K562 (cell line): Measurements from ENCODE around the gene MID2. TPM values are rescaled to one million over a fixed set of nuclear protein-coding genes. Genes with fewer than 3 reads are reported as not detected.

Experiments
- ATAC-seq: fragments of 200-7000 bp; cut with Tn5 transposase; 3 replicates; pipeline ENCODE4 v1.9.1; 2020; ENCODE audit warnings: moderate library complexity
- BruUV-seq: library from RNA; stranded (reverse); fragments of 400-500 nt; replicated peaks from 2 replicates; lab custom pipeline; 2021; lab: Mats Ljungman, UMichigan
- CTCF ChIA-PET: fragments of 300-600 bp; formaldehyde crosslinking; extraction: SDS; loops from one replicate; lab custom pipeline; 2021; ENCODE audit warnings: low intra/inter-chr PET ratio; lab: Yijun Ruan, JAX
- POLR2A ChIA-PET: fragments of 300-600, 350-650 bp; sonication (Branson Sonifier 250); formaldehyde crosslinking; extraction: SDS; loops from one replicate; lab custom pipeline; 2021; ENCODE audit warnings: antibody characterized with exemption, inconsistent platforms; lab: Yijun Ruan, JAX
- DNase-seq, 4 experiments: peaks; one replicate each; pipeline versions ENCODE4 v3.0.0 to v3.0.0-alpha.2; 2011 to 2018; ENCODE audit warnings: low spot score in 3 of 4, mixed read lengths in 3 of 4; ENCODE audit errors: extremely low read depth in 1 of 4
- FAIRE-seq: peaks from 2 replicates; lab custom pipeline; 2011; peaks lifted over from hg19 to GRCh38; lab: Jason Lieb, UNC
- H2AFZ ChIP-seq: 2 replicates; pipeline ENCODE4 v1.6.0; 2011; ENCODE audit warnings: low read depth, low read length, control low read depth, inconsistent platforms
- H3K27ac ChIP-seq: fragments of 200-600 bp; 3 replicates; pipeline ENCODE4 v1.8.0; 2011; ENCODE audit warnings: low read depth, mild to moderate bottlenecking, control low read depth, inconsistent platforms, low read length, moderate library complexity, mixed read lengths; ENCODE audit errors: extremely low read depth
- H3K27me3 ChIP-seq, 2 experiments: fragments of 300-600 bp in 1 of 2; 2 replicates in 1 of 2; 3 replicates in 1 of 2; pipeline versions ENCODE4 v1.6.0 to v1.8.0; 2011; ENCODE audit warnings: inconsistent platforms in 2 of 2, low read length in 2 of 2, mild to moderate bottlenecking in 1 of 2, mixed read lengths in 1 of 2, moderate library complexity in 1 of 2; ENCODE audit not compliant: control insufficient read depth in 2 of 2, insufficient read depth in 2 of 2
- H3K36me3 ChIP-seq: fragments of 300-600 bp; 3 replicates; pipeline ENCODE4 v1.8.0; 2011; ENCODE audit warnings: mild to moderate bottlenecking, low read length, inconsistent platforms; ENCODE audit not compliant: control insufficient read depth, insufficient read depth
- H3K4me1 ChIP-seq, 2 experiments: fragments of 200-600 bp in 1 of 2; replicated peaks in 1 of 2; 2 replicates in 1 of 2; 3 replicates in 1 of 2; pipeline versions ENCODE4 v1.5.1 to v1.8.0; 2011; ENCODE audit warnings: inconsistent platforms in 2 of 2, low read length in 2 of 2, mild to moderate bottlenecking in 1 of 2, mixed read lengths in 1 of 2, moderate library complexity in 1 of 2; ENCODE audit not compliant: control insufficient read depth in 2 of 2, insufficient read depth in 2 of 2
- H3K4me2 ChIP-seq: 2 replicates; pipeline ENCODE4 v1.6.1; 2011; ENCODE audit warnings: low read length, control low read depth, inconsistent platforms, mixed read lengths; ENCODE audit not compliant: insufficient read depth
- H3K4me3 ChIP-seq: fragments of 200-600 bp; sonication (generic), shearing (Covaris generic); 2 replicates; pipeline ENCODE4 v1.5.1; 2016; ENCODE audit warnings: control low read depth, inconsistent platforms
- H3K79me2 ChIP-seq: fragments of 200-600 bp; 3 replicates; pipeline ENCODE4 v1.8.0; 2011; ENCODE audit warnings: low read length, inconsistent platforms; ENCODE audit not compliant: control insufficient read depth, insufficient read depth
- H3K9ac ChIP-seq, 2 experiments: 2 replicates each; pipeline versions ENCODE4 v1.6.0 to v1.6.1; 2011; ENCODE audit warnings: low read depth in 2 of 2, low read length in 2 of 2, control low read depth in 1 of 2, inconsistent platforms in 1 of 2, mild to moderate bottlenecking in 1 of 2, mixed read lengths in 1 of 2; ENCODE audit not compliant: insufficient read depth in 1 of 2
- H3K9me1 ChIP-seq: one replicate; pipeline ENCODE4 v1.6.0; 2011; ENCODE audit warnings: inconsistent platforms, mild to moderate bottlenecking, low read length, moderate library complexity; ENCODE audit not compliant: control insufficient read depth, insufficient read depth
- H3K9me3 ChIP-seq: replicated peaks from 2 replicates; pipeline ENCODE4 v1.5.1; 2011; ENCODE audit warnings: low read depth, low read length, inconsistent platforms; ENCODE audit not compliant: control insufficient read depth, insufficient read depth
- H4K20me1 ChIP-seq: replicated peaks from 2 replicates; pipeline ENCODE4 v1.6.1; 2011; ENCODE audit warnings: low read length, inconsistent platforms, mixed read lengths; ENCODE audit not compliant: control insufficient read depth, insufficient read depth
- BCL6 ChIP-seq: fragments of 250-450 bp; sonication (Bioruptor Pico); IDR thresholded peaks from 2 replicates; pipeline ENCODE4 v1.4.0; 2020
- CHD4 ChIP-seq: fragments of 200-600 bp; sonication (generic); IDR thresholded peaks from 3 replicates; pipeline ENCODE4 v1.6.1; 2012; ENCODE audit warnings: low read depth, mild to moderate bottlenecking, mixed read lengths, low read length, inconsistent platforms; ENCODE audit not compliant: insufficient read depth, insufficient replicate concordance, poor library complexity, severe bottlenecking
- DNMT1 ChIP-seq: fragments of 450-650 bp; IDR thresholded peaks from 2 replicates; pipeline ENCODE4 v1.6.1; 2016; ENCODE audit warnings: antibody characterized with exemption, mild to moderate bottlenecking
- FOXO4 ChIP-seq: fragments of 450-650 bp; formaldehyde crosslinking; IDR thresholded peaks from 2 replicates; pipeline ENCODE4 v1.4.0; 2020; ENCODE audit warnings: mild to moderate bottlenecking, moderate library complexity
- KAT7 ChIP-seq: sonication (generic); formaldehyde crosslinking; IDR thresholded peaks from 2 replicates; pipeline ENCODE4 v1.8.0; 2022; ENCODE audit warnings: missing genetic modification reagents, mild to moderate bottlenecking, borderline replicate concordance
- MAFF ChIP-seq: IDR thresholded peaks from 2 replicates; pipeline ENCODE4 v1.6.1; 2012; ENCODE audit warnings: low read length, improper control_type of control experiment
- PHF21A ChIP-seq: fragments of 450-650 bp; IDR thresholded peaks from 2 replicates; pipeline ENCODE4 v1.6.1; 2017; ENCODE audit warnings: low read depth, borderline replicate concordance
- SAP30 ChIP-seq: fragments of 200-600 bp; sonication (generic); IDR thresholded peaks from 2 replicates; pipeline ENCODE4 v1.6.1; 2012; ENCODE audit warnings: borderline replicate concordance, low read depth, mild to moderate bottlenecking, moderate library complexity, low read length, control low read depth, inconsistent platforms; ENCODE audit not compliant: insufficient read depth, poor library complexity, severe bottlenecking
- SPI1 ChIP-seq: IDR thresholded peaks from 2 replicates; pipeline ENCODE4 v1.6.1; 2011; ENCODE audit warnings: low read depth, low read length, control low read depth, borderline replicate concordance
- TCFL5 ChIP-seq: fragments of 250-450 bp; sonication (Bioruptor Pico); conservative IDR thresholded peaks from 2 replicates; pipeline ENCODE4 v1.6.1; 2021; ENCODE audit warnings: mild to moderate bottlenecking, moderate library complexity, matching md5 sums
- ZBED1 ChIP-seq: IDR thresholded peaks from 2 replicates; pipeline ENCODE4 v1.6.1; 2014
- ZHX1 ChIP-seq: fragments of 150-350 bp; conservative IDR thresholded peaks from 2 replicates; pipeline ENCODE4 v1.6.1; 2014; ENCODE audit warnings: low read length
- ZKSCAN8 ChIP-seq: fragments of 200-800 bp; sonication (Bioruptor generic); IDR thresholded peaks from 2 replicates; pipeline ENCODE4 v1.6.1; 2016; ENCODE audit warnings: missing genetic modification characterization, missing compliant biosample characterization
- ZNF324 ChIP-seq: fragments of 250-450 bp; sonication (Bioruptor Pico); IDR thresholded peaks from 2 replicates; pipeline ENCODE4 v1.4.0; 2020; ENCODE audit warnings: mild to moderate bottlenecking
- ZNF780A ChIP-seq: fragments of 250-450 bp; sonication (Bioruptor Pico); IDR thresholded peaks from 2 replicates; pipeline ENCODE4 v1.5.0; 2021; ENCODE audit warnings: mild to moderate bottlenecking
- WGBS: fragments of 100-300 bp; shearing (Covaris generic); methylation state at CpG from one replicate; pipeline ENCODE4 v1.1.6; 2016; ENCODE audit warnings: low coverage, mixed read lengths; ENCODE audit not compliant: insufficient coverage; ENCODE audit errors: missing lambda C conversion rate; 5-methylcytosine and 5-hydroxymethylcytosine counted together
- in situ Hi-C: fragments of 300-500 bp; cut with MboI; formaldehyde crosslinking; loops from 4 replicates; pipeline ENCODE4 v1.15.0; 2018; ENCODE audit warnings: inconsistent platforms, mixed read lengths
- intact Hi-C: fragments of 100-400 bp; cut with micrococcal nuclease; formaldehyde crosslinking; loops from 2 replicates; pipeline ENCODE4 v1.14.2; 2022
- polyA plus RNA-seq, 8 experiments: library from polyadenylated mRNA; depleted of rRNA in 4 of 8; stranded (reverse) in 5 of 8; unstranded in 3 of 8; fragments of >200 nt; fragmentation: Nextera tagmentation in 2 of 8; fragmentation: Illumina TruSeq in 1 of 8; extraction: Ambion mirVana in 2 of 8; extraction: Trizol in 1 of 8; gene quantifications; 2 replicates each; pipeline versions ENCODE4 v1.2.1 to v1.2.3, GENCODE V29; 2011 to 2014; ENCODE audit warnings: inconsistent platforms in 1 of 8, missing spikeins in 1 of 8
- total RNA-seq, 7 experiments: library from RNA; depleted of rRNA in 6 of 7; stranded (reverse); fragments of >200 nt in 6 of 7; fragmentation: Illumina TruSeq in 2 of 7; extraction: Trizol in 2 of 7; gene quantifications; 2 replicates each; pipeline versions ENCODE4 v1.2.1 to v1.2.3, GENCODE V29; 2011 to 2021; ENCODE audit warnings: low replicate concordance in 1 of 7

Gene MID2
- total and polyA plus RNA-seq, 9 of the 15 experiments (the other 6 are each of a cell fraction or from before 2014, with no cell fraction given): 0.07 TPM; not detected in 8

GRCh38 chrX:107829878-107830277, 4.2 kb downstream of the MID2 start (continued):
- TF ChIP-seq PHF21A (no peak), ZHX1 (no peak), ZKSCAN8 (no peak), SAP30 (no peak), KAT7 (no peak), ZBED1 (no peak), MAFF (peak; percentile 88), SPI1 (no peak)

GRCh38 chrX:107831071-107831730, 5.5 kb downstream of the MID2 start:
- Histone ChIP-seq H3K27ac (no peak overlapping the region), H4K20me1 (no peaks in the 10 kb centered on the region), H3K27me3 (peaks cover 0 to 12% of the 10 kb centered on the region in 2 experiments; a peak in 2 of 5 replicates)
- intact Hi-C loops: no loop called here
- WGBS: 1% methylated on average over 7 of the region's 7 CpGs
- BruUV-seq: no TSS peak
- TF ChIP-seq ZNF324 (CRISPR knock-in tag): no peak
- no peak for TF ChIP-seq ZNF780A (CRISPR knock-in tag)
- TF ChIP-seq FOXO4: no peak
- no peak for TF ChIP-seq BCL6 (CRISPR knock-in tag)
- no peak for TF ChIP-seq TCFL5 (CRISPR knock-in tag)
- TF ChIP-seq CHD4: no peak
- TF ChIP-seq DNMT1: no peak
- TF ChIP-seq, all 486 proteins: peak for 0
- CTCF ChIA-PET: no interaction called here
- no peaks in the 10 kb centered on the region for H3K9me3 ChIP-seq
- H2AFZ ChIP-seq: no peak overlapping the region
- no peak overlapping the region for H3K4me2 ChIP-seq
- peaks cover 0 to 6% of the 10 kb centered on the region in 2 experiments; a peak in 1 of 5 replicates for H3K4me1 ChIP-seq
- no peak for DNase-seq
- no peak overlapping the region for H3K4me3 ChIP-seq
- POLR2A ChIA-PET: no interaction called here
- in situ Hi-C loops: no loop called here
- H3K79me2 ChIP-seq: no peaks in the 10 kb centered on the region
- H3K9ac ChIP-seq: no peak overlapping the region
- no peaks in the 10 kb centered on the region for H3K36me3 ChIP-seq
- no peak for FAIRE-seq
- ATAC-seq: no peak
- no peaks in the 10 kb centered on the region for H3K9me1 ChIP-seq
